ENCODE data around the gene CD4.
"Not testable (repeated sequence)": the region's sequence is repeated elsewhere in the genome, so short reads cannot be mapped to it uniquely, and the experiment has no call there.

CD4 gene

DNA sequence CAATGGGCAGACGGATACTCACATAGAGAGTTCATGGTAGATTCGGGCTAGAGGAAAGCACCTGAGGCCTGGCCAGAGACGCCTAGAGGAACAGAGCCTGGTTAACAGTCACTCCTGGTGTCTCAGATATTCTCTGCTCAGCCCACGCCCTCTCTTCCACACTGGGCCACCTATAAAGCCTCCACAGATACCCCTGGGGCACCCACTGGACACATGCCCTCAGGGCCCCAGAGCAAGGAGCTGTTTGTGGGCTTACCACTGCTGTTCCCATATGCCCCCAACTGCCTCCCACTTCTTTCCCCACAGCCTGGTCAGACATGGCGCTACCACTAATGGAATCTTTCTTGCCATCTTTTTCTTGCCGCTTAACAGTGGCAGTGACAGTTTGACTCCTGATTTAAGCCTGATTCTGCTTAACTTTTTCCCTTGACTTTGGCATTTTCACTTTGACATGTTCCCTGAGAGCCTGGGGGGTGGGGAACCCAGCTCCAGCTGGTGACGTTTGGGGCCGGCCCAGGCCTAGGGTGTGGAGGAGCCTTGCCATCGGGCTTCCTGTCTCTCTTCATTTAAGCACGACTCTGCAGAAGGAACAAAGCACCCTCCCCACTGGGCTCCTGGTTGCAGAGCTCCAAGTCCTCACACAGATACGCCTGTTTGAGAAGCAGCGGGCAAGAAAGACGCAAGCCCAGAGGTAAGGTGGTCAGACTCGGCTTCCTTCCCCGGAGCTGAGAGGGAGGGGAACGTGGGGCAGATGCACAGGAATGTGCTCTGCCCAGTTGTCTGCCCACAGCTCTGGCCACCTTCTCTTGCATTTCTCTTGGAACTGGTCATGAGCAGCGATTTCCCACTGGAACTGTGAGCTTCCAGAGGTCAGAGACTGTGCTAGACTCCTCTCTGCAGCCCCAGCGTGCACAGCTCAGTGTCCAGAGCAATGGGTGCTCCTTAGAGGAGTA is at the start of gene CD4:
Gene CD4 (plus strand): TSS at position 557 of the 953 bp plus-strand sequence. CDS start 10,611 bp downstream, outside the sequence.
- peak; percentile 84 to 87 for DNase-seq

DNA sequence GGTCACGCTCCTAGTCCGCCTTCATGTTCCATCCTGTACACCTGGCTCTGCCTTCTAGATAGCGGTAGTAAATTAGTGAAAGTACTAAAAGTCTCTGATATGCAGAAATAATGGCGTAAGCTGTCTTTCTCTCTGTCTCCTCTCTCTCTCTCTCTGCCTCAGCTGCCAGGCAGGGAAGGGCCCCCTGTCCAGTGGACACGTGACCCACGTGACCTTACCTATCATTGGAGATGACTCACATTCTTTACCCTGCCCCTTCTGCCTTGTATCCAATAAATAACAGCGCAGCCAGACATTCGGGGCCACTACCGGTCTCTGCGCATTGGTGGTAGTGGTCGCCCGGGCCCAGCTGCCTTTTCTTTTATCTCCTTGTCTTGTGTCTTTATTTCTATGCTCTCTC is 47.2 kb upstream of the CD4 start:
- not testable (repeated sequence) for DNase-seq

- no peak for DNase-seq
Measured at GRCh38 chr12:6742834-6743233, 46.5 kb upstream of the CD4 start.

- DNase-seq = peak; percentile 50 to 56
Measured at GRCh38 chr12:6743300-6743699, 46.0 kb upstream of the CD4 start.

- DNase-seq = no peak
Measured at GRCh38 chr12:6745741-6746525, 43.4 kb upstream of the CD4 start.

DNA sequence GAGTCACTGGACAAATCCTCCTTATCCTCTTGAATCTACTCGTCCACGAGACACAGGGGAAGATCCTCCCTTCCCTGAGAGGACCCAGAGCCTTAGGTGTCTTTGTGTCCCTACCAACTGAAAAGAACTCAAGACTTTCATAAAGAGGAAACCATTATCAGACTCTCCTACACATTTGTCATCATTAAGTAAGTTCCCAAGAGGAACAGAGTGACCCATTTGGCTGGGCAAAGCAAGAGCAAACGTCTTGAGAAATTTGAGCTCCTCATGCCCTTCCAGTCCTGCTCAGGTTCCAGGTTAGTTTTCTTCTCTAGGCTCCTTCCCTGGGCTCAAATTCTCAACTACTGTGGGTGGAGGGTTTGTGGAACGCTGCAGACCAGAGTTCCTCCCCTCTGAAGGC is 42.1 kb upstream of the CD4 start:
- DNase-seq = no peak

GRCh38 chr12:6748761-6749160 is 40.6 kb upstream of the CD4 start:
- no peak for DNase-seq

GRCh38 chr12:6750506-6750905 is 38.8 kb upstream of the CD4 start:
- no peak for DNase-seq

DNA sequence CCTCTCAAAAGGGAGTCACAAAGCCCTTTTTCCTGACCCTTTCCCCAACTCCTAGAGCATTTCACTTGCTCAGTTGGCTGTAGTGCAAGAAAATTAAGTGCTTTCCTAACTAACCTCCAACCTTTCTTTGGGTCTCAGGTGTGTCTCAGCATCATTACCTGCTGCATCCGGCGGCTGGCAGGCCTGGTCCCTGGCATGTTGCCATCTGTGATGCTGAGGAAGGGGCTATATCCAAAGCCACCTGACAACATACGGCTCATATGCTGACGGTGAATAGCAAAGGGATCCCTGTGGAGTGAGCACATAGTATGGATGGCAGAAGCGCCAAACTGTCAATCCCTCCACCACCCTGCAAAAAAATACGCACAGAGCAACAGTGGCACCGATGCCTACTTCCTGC is 37.6 kb upstream of the CD4 start:
- no peak for DNase-seq

GRCh38 chr12:6752167-6752920 is 37.0 kb upstream of the CD4 start:
- DNase-seq = no peak

GRCh38 chr12:6752921-6753771 is 36.2 kb upstream of the CD4 start, which contains the start of gene MLF2:
Gene MLF2 (minus strand): TSS chr12:6753141. CDS start chr12:6752334, 807 bp downstream.
- DNase-seq = peak; percentile 99

DNA sequence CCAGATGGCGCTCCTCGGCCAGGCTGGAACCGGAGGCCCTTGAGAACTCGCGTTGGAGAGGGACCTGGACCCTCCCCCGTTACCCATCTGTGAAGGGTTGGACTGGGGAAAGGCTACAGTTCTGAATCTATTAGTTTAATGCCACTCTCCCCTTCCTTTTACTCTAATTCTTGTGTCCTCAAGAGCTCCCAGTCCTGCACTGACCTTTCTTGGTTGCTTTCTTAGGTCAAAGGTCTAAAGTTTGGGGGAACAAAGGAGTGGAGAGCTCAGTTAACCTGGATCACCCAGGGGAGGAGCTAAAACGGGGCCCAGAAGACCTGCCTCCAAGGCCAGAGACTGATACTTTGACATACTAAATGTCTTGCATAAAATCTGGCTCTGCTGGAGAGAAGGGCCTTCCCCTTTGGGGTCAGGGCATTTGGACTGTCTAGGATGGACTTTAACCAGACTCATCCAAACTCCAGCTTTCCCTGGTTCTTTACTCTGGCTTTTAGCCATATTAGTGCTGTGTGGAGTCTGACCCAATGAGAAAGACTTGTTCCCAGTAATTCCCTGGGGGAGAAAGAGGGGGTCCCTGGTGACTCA is 35.5 kb upstream of the CD4 start:
- no peak for DNase-seq

- no peak for DNase-seq
Measured at GRCh38 chr12:6754411-6754810, 34.9 kb upstream of the CD4 start.

DNA sequence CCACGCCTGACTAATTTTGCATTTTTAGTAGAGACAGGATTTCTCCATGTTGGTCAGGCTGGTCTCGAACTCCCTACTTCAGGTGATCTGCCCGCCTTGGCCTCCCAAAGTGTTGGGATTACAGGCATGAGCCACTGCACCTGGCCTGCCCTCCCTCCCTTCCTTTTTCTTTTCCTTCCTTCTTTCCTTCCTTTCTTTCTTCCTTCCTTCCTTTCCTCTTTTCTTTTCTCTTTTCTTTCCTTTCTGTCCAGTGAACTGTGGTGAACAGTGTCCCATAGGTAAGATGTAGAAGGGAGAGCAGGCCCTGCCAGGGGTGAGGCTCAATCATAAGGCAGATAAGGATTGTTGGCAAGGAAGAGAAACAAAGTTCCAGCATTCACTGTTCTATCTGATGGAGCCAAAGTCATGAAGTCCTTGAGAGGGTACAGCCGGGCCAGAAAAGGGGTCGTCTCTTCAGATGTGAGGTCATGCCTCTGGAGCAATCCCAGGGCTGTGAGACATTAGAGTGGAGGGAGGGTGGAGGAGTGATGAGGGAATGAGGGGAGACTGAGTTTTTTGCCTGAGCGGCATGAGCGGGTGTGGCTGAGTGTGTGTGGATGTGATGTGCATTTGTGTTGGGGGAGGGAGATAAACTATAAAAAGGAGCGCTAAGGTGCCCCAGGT is 32.2 kb upstream of the CD4 start:
- no peak for DNase-seq

DNA sequence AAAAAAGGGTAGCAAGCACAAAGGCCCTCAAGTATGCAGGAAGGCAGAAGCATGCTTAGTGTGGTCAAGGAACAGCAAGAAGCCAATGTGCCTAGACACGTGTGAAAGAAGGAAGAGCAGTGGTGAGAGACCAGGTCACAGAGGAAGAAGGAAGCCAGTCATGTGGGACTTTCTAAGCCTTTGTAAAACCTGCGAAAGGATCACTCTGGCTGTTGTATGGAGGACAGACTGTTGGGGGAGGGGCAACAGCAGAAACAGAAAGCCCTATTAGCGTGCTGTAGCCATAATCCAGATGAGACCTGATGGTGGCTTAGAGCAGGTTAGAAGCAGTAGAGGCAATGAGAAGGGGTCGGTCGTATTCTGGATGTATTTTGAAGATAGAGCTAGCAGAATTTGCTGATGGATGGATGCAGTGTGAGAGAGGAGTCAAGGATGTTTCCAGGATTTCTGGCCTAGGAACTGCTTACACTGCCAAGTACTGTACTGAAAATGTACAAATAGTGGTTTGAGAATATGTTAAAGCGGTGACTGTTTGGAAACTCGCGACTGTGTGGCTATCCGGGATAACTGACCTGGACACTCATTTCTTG is 30.7 kb upstream of the CD4 start:
- DNase-seq = no peak

GRCh38 chr12:6759741-6760140 is 29.6 kb upstream of the CD4 start:
- DNase-seq = no peak

- DNase-seq = no peak
Measured at GRCh38 chr12:6763380-6763779, 25.9 kb upstream of the CD4 start.

- peak; percentile 61 to 68 for DNase-seq
Measured at GRCh38 chr12:6764011-6764828, 25.1 kb upstream of the CD4 start.

- DNase-seq = no peak
Measured at GRCh38 chr12:6765048-6765633, 24.2 kb upstream of the CD4 start.

All from activated T-cell treated with anti-CD3 and anti-CD28 coated beads, Interleukin-2, amount 50 U/mL, for 48 hours (primary cell).